T follicular helper cell (primary cell): Measurements from ENCODE around the gene SERTAD1.

ENCODE experiments used
- DNase-seq: peaks from one replicate; pipeline ENCODE4 v3.0.0-alpha.2; 2020; ENCODE audit warnings: low read depth

SERTAD1 gene

DNA sequence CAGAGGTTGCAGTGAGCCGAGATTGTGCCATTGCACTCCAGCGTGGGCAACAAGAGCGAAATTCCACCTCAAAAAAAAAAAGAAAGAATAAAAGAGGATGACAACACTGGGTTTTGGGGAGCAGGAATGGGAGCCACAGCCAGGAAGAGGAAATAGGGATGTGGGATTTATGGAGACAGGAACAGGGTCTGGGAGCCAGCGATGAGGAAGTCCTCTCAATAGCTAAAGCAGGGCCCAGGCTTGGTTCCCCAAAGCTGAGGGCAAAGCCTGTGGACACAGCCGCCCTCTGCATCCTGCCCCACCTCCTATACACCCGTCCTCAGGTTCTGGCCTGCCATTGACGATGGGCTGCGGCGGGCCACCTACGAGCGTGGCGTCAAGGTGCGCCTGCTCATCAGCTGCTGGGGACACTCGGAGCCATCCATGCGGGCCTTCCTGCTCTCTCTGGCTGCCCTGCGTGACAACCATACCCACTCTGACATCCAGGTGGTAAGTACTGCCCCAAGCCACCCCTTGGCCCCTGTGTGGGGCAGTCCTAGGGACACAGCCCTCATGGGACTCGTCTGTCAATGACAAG, 49.4 kb downstream of the SERTAD1 start:
- DNase-seq = no peak

GRCh38 chr19:40374084-40374483, 51.7 kb downstream of the SERTAD1 start:
- no peak for DNase-seq

GRCh38 chr19:40371802-40372122, 54.0 kb downstream of the SERTAD1 start:
- no peak for DNase-seq
